Keratinocyte (primary cell): Measurements from ENCODE around the gene PRKAB1. TPM values are rescaled to one million over a fixed set of nuclear protein-coding genes. Genes with fewer than 3 reads are reported as not detected.

Experiments used
- DNase-seq: peaks from one replicate; pipeline ENCODE4 v3.0.0-alpha.2; 2011; ENCODE audit warnings: low read depth, missing footprints, low spot score
- FAIRE-seq: peaks from 2 replicates; lab custom pipeline; 2011; peaks lifted over from hg19 to GRCh38; lab: Jason Lieb, UNC
- H2AFZ ChIP-seq: 2 replicates; pipeline ENCODE4 v1.6.0; 2012; ENCODE audit warnings: low read length, control low read depth, inconsistent platforms; ENCODE audit not compliant: control insufficient read depth
- H3K27ac ChIP-seq: 2 replicates; pipeline ENCODE4 v1.5.1; 2011; ENCODE audit warnings: low read length; ENCODE audit not compliant: control insufficient read depth, insufficient read depth
- H3K27me3 ChIP-seq: 3 replicates; pipeline ENCODE4 v1.6.0; 2011; ENCODE audit warnings: low read length; ENCODE audit not compliant: control insufficient read depth, insufficient read depth; ENCODE audit errors: extremely low read depth
- H3K36me3 ChIP-seq, 2 experiments: 2 replicates in 1 of 2; 3 replicates in 1 of 2; pipeline ENCODE4 v1.5.1; 2011; ENCODE audit warnings: low read length in 2 of 2, mild to moderate bottlenecking in 1 of 2; ENCODE audit not compliant: control insufficient read depth in 2 of 2, insufficient read depth in 2 of 2; ENCODE audit errors: extremely low read depth in 1 of 2
- H3K4me1 ChIP-seq: 3 replicates; pipeline ENCODE4 v1.5.1; 2011; ENCODE audit warnings: low read length; ENCODE audit not compliant: control insufficient read depth, insufficient read depth; ENCODE audit errors: extremely low read depth
- H3K4me2 ChIP-seq: 3 replicates; pipeline ENCODE4 v1.6.0; 2011; ENCODE audit warnings: low read depth, low read length; ENCODE audit not compliant: control insufficient read depth, insufficient read depth; ENCODE audit errors: extremely low read depth
- H3K4me3 ChIP-seq, 3 experiments: fragments of 200-600 bp in 1 of 3; sonication (generic) in 1 of 3; 2 replicates in 2 of 3; 3 replicates in 1 of 3; pipeline ENCODE4 v1.5.1; 2011 to 2016; ENCODE audit warnings: low read length in 3 of 3, mild to moderate bottlenecking in 3 of 3, control low read depth in 2 of 3, inconsistent platforms in 1 of 3, low read depth in 1 of 3, mixed read lengths in 1 of 3, mixed run types in 1 of 3, moderate library complexity in 1 of 3; ENCODE audit not compliant: control insufficient read depth in 2 of 3, insufficient read depth in 2 of 3; ENCODE audit errors: extremely low read depth in 1 of 3
- H3K79me2 ChIP-seq: 2 replicates; pipeline ENCODE4 v1.6.0; 2012; ENCODE audit warnings: low read length; ENCODE audit not compliant: control insufficient read depth, insufficient read depth
- H3K9ac ChIP-seq: 3 replicates; pipeline ENCODE4 v1.6.0; 2011; ENCODE audit warnings: low read length; ENCODE audit not compliant: control insufficient read depth, insufficient read depth; ENCODE audit errors: extremely low read depth
- H3K9me1 ChIP-seq: 3 replicates; pipeline ENCODE4 v1.6.0; 2011; ENCODE audit warnings: low read length; ENCODE audit not compliant: control insufficient read depth, insufficient read depth; ENCODE audit errors: extremely low read depth
- H3K9me3 ChIP-seq: 2 replicates; pipeline ENCODE4 v1.5.1; 2012; ENCODE audit warnings: low read depth, low read length; ENCODE audit not compliant: control insufficient read depth
- H4K20me1 ChIP-seq: 3 replicates; pipeline ENCODE4 v1.6.0; 2011; ENCODE audit warnings: low read length; ENCODE audit not compliant: control insufficient read depth, insufficient read depth; ENCODE audit errors: extremely low read depth
- EZH2 ChIP-seq: IDR thresholded peaks from one replicate; pipeline ENCODE4 v1.6.1; 2012; ENCODE audit warnings: inconsistent platforms, mild to moderate bottlenecking, low read length, moderate library complexity
- dilution Hi-C: fragments of 300-500 bp; cut with MboI; formaldehyde crosslinking; loops from one replicate; pipeline ENCODE4 v1.7.0; 2020; ENCODE audit warnings: low sequenced_read_pairs; ENCODE audit not compliant: extremely low pct_ligation_motif_present
- polyA plus RNA-seq, 5 experiments: library from polyadenylated mRNA; depleted of rRNA in 3 of 5; stranded (reverse) in 3 of 5; stranded (forward) in 1 of 5; unstranded in 1 of 5; fragments of >200 nt; gene quantifications; 1 replicate in 1 of 5; 2 replicates in 3 of 5; 3 replicates in 1 of 5; pipeline versions ENCODE4 v1.2.1 to v1.2.3, GENCODE V29; 2011 to 2012; ENCODE audit warnings: missing spikeins in 2 of 5, low read depth in 1 of 5, low replicate concordance in 1 of 5
- TF ChIP-seq, protein P1 (sequence below), 3 experiments: IDR thresholded peaks in 1 of 3; conservative IDR thresholded peaks in 1 of 3; optimal IDR thresholded peaks in 1 of 3; 2 replicates in 2 of 3; 3 replicates in 1 of 3; pipeline versions ENCODE3 to v1.5.1; 2011; ENCODE audit warnings: low read length in 3 of 3, mild to moderate bottlenecking in 3 of 3, moderate library complexity in 2 of 3, control low read depth in 1 of 3, inconsistent platforms in 1 of 3; ENCODE audit not compliant: insufficient read depth in 2 of 3; ENCODE audit errors: extremely low read depth in 1 of 3

Gene PRKAB1
- polyA plus RNA-seq, 1 donor (not counting 4 experiments of a cell fraction or from before 2014, with no cell fraction given) = 22.0 TPM

DNA sequence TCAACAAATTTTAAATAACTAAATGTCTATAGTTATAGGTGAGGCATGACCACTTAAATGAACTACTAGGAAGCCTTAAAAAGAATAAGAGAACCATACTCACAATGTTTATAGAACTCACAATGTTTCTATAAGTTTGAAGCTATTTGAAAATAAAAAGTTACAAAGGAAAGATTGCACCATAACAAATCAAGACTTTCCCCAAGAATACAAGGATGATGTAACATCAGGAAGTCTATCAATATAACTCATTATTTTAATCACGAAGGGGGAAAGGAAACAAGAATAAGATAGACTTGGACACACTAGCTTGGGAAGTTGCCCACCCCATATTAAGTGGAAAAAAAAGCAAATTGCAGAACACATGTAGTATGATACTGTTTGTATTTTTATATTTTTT, 47.4 kb upstream of the PRKAB1 start:
- Histone ChIP-seq H3K79me2 (no peaks in the 10 kb centered on the region), H3K4me3 (no peak overlapping the region), H3K9me3 (no peaks in the 10 kb centered on the region), H3K27me3 (no peaks in the 10 kb centered on the region), H3K27ac (no peak overlapping the region), H3K36me3 (no peaks in the 10 kb centered on the region), H3K4me2 (no peak overlapping the region), H2AFZ (no peak overlapping the region), H3K4me1 (no peaks in the 10 kb centered on the region), H4K20me1 (no peaks in the 10 kb centered on the region), H3K9me1 (no peaks in the 10 kb centered on the region), H3K9ac (no peak overlapping the region)
- DNase-seq (no peak), FAIRE-seq (no peak)
- TF ChIP-seq EZH2 = no peak
- TF ChIP-seq, protein P1, sequence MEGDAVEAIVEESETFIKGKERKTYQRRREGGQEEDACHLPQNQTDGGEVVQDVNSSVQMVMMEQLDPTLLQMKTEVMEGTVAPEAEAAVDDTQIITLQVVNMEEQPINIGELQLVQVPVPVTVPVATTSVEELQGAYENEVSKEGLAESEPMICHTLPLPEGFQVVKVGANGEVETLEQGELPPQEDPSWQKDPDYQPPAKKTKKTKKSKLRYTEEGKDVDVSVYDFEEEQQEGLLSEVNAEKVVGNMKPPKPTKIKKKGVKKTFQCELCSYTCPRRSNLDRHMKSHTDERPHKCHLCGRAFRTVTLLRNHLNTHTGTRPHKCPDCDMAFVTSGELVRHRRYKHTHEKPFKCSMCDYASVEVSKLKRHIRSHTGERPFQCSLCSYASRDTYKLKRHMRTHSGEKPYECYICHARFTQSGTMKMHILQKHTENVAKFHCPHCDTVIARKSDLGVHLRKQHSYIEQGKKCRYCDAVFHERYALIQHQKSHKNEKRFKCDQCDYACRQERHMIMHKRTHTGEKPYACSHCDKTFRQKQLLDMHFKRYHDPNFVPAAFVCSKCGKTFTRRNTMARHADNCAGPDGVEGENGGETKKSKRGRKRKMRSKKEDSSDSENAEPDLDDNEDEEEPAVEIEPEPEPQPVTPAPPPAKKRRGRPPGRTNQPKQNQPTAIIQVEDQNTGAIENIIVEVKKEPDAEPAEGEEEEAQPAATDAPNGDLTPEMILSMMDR (optimal IDR thresholded peaks at IDR 0.05 in 1 of 3, IDR thresholded peaks at IDR 0.05 in 1 of 3, conservative IDR thresholded peaks at IDR 0.05 in 1 of 3; ENCODE audit: extremely low read depth in 1 of 3, insufficient read depth in 2 of 3, low read length in 3 of 3) = no peak
- dilution Hi-C loops = no loop called here

DNA sequence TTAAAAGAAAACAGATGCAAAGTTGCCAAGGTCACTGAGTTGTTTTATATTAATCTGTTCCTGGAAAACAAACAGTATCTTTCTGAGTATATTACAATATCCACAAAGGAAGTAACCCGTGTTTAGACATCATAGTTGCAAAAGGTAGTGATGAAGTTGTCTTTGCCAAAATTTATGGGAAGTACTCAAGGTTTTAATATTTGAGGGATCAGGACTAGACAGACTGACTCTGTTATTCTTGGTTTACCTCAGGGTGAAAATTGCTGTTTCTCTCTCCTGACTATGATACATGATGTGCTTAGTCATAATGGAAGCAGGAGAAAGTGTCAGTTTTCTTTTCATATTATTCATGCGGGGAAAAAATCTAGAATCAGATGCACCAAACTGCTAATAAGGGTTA, 46.1 kb upstream of the PRKAB1 start:
- Histone ChIP-seq H3K4me1 (no peaks in the 10 kb centered on the region), H3K36me3 (no peaks in the 10 kb centered on the region), H3K9me1 (no peaks in the 10 kb centered on the region), H3K4me3 (no peak overlapping the region), H3K27ac (no peak overlapping the region), H3K9me3 (no peaks in the 10 kb centered on the region), H3K9ac (no peak overlapping the region), H2AFZ (no peak overlapping the region), H3K27me3 (no peaks in the 10 kb centered on the region), H3K79me2 (no peaks in the 10 kb centered on the region), H4K20me1 (no peaks in the 10 kb centered on the region), H3K4me2 (no peak overlapping the region)
- dilution Hi-C loops = no loop called here
- no peak for FAIRE-seq
- no peak for DNase-seq
- TF ChIP-seq, protein P1 (optimal IDR thresholded peaks at IDR 0.05 in 1 of 3, IDR thresholded peaks at IDR 0.05 in 1 of 3, conservative IDR thresholded peaks at IDR 0.05 in 1 of 3; ENCODE audit: extremely low read depth in 1 of 3, insufficient read depth in 2 of 3, low read length in 3 of 3) = no peak
- TF ChIP-seq EZH2 = no peak
